GM19351 (cell line): ENCODE measurements around the gene PALS2.

Experiments used
- ATAC-seq: cut with Tn5 transposase; IDR thresholded peaks from one replicate; pipeline ENCODE4 v1.9.1; 2021; ENCODE audit warnings: mild to moderate bottlenecking, moderate library complexity; ENCODE audit not compliant: unreplicated experiment

Gene PALS2, protein sequence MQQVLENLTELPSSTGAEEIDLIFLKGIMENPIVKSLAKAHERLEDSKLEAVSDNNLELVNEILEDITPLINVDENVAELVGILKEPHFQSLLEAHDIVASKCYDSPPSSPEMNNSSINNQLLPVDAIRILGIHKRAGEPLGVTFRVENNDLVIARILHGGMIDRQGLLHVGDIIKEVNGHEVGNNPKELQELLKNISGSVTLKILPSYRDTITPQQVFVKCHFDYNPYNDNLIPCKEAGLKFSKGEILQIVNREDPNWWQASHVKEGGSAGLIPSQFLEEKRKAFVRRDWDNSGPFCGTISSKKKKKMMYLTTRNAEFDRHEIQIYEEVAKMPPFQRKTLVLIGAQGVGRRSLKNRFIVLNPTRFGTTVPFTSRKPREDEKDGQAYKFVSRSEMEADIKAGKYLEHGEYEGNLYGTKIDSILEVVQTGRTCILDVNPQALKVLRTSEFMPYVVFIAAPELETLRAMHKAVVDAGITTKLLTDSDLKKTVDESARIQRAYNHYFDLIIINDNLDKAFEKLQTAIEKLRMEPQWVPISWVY

DNA sequence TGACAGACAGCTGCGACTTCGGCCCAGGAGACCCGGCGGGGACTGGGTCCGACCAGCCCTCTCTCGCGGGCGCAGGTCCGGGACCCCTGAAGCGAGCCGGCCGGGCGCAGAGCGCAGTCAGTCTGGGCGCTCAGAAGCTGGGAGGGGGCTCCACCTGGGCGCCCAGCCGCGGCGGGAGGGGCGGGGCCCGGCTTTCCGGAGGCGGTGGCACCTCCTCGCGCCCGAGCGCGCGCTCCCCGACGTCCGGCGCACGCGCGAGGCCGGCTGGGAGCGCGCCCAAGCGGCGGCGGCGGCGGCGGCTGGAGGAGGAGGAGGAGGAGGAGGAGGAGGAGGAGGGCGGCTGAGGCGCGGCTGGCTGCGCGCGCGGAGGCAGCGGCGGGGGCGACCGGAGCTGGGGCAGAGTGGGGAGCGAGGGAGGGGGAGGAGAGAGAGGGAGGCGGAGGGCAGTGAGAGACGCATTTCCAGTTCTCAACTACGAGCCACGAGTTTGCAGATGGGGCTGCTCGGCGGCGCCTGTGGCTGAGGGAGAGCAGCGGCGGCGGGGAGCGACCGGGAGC, at the start of gene PALS2:
Gene PALS2 (plus strand): TSS at position 456 of the 557 bp plus-strand sequence. CDS start 50,216 bp downstream, outside the sequence.
- peak; percentile 53 for ATAC-seq

GRCh38 chr7:24531255-24531654, 42.0 kb upstream of the PALS2 start:
- ATAC-seq = no peak

DNA sequence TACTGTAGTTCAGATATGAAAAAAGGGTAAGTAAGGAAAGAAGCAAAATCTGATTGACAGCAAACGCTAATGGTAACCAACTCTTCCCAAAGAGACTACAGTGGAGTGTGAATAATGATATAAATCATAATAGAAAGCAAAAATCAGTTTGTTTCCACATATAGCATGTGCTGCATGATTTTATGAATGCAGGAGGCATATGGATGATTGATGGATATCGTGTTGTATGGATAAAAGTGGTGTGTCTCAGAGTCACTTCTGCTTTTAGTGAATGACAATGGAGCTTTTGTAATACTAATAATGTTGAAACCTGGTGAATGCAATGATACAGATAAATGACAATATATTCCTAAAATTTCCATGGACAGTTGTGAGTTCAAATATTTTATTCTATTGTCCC, 36.6 kb upstream of the PALS2 start:
- no peak for ATAC-seq

DNA sequence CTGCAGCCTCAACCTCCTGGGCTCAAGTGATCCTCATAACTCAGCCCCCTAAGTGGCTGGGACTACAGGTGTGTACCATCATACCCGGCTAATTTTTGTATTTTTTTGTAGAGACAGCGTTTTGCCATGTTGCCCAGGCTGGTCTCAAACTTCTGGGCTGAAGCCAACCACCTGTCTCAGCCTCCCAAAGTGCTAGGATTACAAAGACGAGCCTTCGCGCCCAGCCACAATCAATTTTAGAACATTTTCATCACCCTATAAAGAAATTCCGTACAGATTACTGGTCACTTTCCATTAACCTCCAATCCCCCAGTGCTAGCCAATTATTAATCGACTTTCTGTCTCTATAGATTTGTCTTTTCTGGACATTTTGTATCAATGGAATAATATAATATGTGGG, 32.3 kb upstream of the PALS2 start:
- ATAC-seq = no peak

GRCh38 chr7:24545215-24545614, 28.0 kb upstream of the PALS2 start:
- ATAC-seq = peak; percentile 50

DNA sequence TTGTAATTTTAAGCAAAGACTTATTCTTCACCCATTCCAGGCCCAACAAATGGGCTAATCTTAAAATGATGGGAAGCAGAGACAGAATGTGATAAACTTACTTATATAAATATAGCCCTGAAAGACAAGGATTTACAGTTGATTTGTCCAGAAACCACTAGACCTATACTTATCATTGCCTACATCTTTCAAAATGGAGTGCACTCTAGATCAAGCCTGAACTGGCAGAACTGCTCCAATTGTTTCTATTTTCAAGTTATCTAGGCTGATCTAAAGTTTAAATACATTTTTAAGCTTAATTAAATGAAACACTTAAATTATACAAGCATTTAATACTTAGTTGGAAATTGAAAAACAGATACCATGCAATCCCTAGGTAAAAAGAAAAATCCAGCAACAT, 24.9 kb upstream of the PALS2 start:
- no peak for ATAC-seq

- no peak for ATAC-seq
Observed at GRCh38 chr7:24549991-24550390, 23.3 kb upstream of the PALS2 start.

GRCh38 chr7:24555184-24555583, 18.1 kb upstream of the PALS2 start:
- no peak for ATAC-seq

DNA sequence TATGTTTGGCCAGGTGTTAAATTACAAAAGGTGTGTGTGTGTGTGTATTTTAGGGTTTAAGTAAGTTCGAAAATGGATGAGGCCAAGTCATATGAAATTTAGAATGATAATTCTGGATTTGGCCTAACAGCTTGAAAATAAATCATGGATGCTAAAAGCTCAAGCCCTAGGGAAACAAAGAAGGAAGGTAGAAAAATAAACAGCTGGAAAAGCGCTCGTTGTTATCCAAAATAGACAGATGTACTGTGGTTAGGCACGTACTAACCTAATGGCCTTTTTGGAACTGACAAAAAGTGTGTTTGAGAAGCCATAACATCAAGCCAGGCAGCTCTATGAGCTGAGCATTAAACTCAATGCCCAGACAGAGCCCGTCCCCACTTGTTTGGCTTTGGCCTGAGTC, 17.5 kb upstream of the PALS2 start:
- no peak for ATAC-seq

GRCh38 chr7:24560772-24561171, 12.5 kb upstream of the PALS2 start:
- ATAC-seq = no peak

DNA sequence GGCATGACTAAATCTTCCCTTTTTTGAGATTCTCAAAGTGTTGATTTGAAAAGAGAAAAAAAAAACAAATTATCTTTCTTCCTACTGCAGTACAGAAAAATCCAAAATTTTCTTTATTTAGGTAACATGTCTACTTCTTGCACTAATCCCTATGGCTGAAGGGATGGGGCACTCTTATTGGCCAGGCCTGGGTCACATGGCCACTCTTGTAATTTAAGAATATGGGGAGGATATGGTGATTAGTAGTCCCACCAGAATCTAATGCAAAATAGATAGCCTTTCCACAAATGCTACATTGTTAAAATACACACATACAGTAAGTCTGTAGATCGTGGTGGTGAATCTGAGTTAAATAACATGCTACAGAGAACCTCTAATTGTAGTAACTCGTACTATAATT, 7.0 kb upstream of the PALS2 start:
- ATAC-seq = no peak

- no peak for ATAC-seq
Observed at GRCh38 chr7:24570983-24571382, 2.3 kb upstream of the PALS2 start.

GRCh38 chr7:24572016-24572392, 1.2 kb upstream of the PALS2 start:
- no peak for ATAC-seq

DNA sequence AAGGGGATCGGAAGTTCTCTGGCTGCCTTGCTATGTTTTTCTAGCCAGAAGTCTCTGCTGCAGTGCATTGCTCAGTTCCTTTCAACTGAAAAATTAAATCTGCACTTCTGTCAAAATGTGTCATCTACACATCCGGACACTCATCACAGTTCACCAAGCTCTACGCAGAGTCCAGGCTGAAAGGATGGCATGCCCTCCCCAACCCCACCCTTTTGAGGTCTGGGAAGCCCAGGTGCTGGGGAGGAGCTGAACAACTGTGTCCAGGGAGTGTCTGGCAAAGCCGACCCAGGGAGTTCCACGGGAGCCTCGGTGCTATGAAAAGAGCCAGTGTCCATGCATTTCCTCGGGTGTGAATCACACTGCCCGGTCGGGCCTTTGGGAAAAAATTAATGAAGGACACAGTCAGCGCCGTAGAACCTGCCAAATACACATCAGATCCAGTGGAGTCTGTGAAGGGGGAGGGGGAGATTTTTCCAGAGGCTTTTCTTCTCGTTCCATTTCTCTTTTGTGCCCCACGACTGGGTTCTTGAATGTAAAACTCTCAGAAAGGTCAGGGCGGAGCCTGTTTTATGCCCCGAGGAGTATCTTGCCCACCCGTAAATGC, 757 bp upstream of the PALS2 start:
- ATAC-seq = no peak

DNA sequence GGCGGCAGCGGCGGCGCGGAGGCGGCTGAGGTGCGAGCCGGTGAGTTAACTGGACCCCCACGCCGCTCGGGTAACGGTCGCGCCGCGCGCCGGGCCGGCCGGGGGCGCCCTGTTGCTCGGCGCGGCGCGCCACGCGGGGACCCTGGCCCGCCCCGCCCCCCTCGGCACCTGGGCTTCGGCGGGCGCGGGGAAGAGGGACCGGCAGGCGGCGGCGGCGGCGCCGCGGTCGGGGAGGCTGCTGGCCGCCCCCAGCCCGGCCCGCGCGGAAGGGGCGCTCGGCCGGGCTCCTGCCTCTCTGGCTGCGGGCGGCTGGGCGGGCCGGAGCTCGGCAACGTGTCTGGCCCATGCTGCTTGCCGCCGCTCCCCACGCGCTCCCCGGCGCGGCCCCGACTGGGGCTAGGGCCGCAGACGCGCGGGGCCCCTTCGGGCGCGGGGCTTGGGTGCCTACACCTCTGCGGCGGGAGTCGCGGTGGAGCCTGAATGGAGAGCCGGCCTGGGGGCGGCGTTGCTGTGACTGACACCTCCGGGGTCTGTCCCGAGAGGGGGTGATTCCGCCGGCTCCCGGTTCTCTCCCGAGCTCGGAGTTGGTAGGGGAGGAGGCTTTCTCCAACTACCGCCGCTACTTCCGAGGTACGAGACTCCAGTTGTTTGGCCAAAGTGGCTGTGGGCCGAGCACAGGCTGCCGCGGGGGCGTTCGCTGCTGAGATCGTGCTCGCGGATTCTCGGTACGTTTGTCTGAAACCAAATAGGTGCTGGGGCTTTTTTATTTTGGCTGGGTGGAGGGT, 494 bp downstream of the PALS2 start:
- ATAC-seq = peak; percentile 25

DNA sequence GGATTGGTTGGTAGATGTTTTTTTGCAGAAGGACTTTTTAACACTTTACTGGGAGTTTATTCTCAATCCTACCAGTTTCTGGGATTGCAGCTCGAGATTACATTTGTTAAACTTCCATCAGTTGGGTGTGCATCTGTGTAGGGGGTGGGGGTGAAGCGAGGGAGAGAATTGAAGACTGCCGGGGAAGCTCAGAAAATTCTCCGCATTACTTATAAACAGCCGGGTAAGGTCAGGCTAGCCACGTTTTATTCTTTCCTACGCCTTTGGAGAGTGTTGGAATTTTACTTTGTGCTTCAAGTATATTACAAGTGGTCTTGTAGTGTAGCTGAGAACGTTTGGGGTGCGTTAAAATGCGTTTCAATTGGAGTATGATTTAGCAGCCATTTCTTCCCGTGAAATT, 1.1 kb downstream of the PALS2 start:
- no peak for ATAC-seq

DNA sequence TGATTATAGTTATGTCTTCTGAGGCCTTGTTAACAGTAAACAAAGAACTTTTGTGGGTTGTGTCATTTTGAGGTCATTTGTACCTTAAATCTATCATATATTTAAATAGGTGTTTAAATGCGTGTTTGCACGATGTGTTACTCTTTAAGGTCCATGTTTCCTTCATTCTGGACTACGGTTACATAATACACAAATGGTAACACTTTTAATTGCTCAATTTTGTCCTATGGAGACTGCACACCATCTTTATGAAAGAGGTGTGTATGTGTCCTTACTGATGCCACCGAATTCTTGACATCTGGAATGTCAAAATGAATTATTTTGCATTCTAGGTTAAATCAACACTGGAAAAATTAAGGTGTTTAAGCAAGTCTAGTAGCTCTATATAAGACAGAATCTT, 1.7 kb downstream of the PALS2 start:
- ATAC-seq = no peak

- peak; percentile 22 for ATAC-seq
Observed at GRCh38 chr7:24576171-24577025, 3.1 kb downstream of the PALS2 start.

DNA sequence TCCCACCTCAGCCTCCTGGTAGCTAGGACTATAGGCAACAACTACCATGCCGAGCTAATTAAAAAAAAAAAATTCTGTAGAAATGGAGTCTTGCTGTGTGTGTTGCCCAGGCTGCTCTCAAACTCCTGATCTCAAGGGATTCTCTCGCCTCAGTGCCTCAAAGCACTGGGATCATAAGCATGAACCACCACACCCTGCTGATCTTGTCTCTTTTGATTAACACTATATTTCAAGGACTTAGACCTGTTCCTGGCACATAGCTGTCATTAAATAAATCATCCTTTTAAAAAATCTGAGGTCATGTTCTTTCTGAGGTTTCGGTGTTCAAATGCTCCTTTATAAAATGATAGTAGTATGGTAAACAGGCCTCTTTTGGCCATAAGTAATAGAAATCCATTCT, 4.8 kb downstream of the PALS2 start:
- no peak for ATAC-seq

- no peak for ATAC-seq
Observed at GRCh38 chr7:24580283-24580946, 7.2 kb downstream of the PALS2 start.
